NCI-H748 treated with DMSO at 0.1 percent for 48 hours (cell line): ENCODE data around the gene ALG9.
"Not testable (repeated sequence)": the region's sequence is repeated elsewhere in the genome, so short reads cannot be mapped to it uniquely, and the experiment has no call there.

Source experiments
- DNase-seq: peaks from one replicate; lab custom pipeline; 2025; lab: John Stamatoyannopoulos, UW

ALG9 gene, protein sequence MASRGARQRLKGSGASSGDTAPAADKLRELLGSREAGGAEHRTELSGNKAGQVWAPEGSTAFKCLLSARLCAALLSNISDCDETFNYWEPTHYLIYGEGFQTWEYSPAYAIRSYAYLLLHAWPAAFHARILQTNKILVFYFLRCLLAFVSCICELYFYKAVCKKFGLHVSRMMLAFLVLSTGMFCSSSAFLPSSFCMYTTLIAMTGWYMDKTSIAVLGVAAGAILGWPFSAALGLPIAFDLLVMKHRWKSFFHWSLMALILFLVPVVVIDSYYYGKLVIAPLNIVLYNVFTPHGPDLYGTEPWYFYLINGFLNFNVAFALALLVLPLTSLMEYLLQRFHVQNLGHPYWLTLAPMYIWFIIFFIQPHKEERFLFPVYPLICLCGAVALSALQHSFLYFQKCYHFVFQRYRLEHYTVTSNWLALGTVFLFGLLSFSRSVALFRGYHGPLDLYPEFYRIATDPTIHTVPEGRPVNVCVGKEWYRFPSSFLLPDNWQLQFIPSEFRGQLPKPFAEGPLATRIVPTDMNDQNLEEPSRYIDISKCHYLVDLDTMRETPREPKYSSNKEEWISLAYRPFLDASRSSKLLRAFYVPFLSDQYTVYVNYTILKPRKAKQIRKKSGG

DNA sequence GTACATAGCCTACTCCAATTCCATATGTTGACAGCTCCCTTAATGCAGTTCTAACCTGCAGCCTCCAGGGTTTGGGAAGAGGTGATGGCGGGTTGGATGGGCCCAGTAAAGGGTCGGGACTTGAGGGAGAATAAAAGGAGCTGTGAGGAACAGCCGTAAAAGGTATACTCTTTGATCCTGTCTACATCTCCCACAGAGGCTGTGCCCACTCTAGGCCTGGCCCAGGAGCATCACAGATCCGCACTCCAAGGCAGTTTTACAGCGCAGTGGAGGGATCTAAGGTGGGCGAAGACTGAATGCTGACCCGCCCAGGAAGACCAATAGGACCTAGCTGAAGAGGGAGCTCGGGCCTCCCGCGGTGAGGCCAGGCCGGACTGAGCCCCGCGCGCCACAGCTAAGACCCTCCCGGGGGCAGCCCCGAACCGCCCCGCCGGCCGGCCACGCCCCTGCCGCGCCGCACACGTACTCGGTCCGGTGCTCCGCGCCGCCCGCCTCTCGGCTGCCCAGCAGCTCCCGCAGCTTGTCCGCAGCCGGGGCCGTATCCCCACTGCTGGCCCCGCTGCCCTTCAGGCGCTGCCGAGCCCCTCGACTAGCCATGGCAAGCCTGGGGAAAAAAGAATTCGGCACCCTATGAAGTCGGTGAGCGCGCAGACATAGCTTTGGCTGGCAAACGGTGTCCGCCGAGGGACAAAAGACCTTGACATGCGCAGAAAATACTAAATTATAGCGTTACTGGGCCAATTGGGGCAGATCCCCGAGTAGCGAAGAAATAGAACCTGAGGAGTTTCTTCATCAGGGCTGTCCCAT lies at the start of gene ALG9:
TSS of gene ALG9 (minus strand) at position 696 of the 807 bp plus-strand sequence. CDS start at position 597, 99 bp downstream.
- DNase-seq = peak; percentile 29

DNA sequence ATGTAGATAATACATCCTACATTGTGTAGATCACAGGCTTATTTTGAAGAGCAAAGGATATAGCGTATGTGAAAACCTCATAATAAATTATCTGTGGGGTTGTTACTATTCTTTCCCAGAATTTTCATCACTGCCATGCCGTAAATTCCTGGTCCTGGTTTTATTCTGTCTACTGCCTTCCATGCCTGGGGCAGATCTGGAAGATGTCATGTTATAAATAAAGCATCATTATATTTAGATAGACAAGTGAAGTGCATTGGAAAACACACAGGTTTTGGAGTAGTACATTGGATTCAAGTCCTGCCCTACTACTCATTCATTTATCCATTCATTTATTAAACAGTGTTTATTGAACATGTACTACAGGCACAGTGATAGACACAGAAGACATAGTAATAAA lies 49.5 kb upstream of the ALG9 start:
- DNase-seq = no peak

DNA sequence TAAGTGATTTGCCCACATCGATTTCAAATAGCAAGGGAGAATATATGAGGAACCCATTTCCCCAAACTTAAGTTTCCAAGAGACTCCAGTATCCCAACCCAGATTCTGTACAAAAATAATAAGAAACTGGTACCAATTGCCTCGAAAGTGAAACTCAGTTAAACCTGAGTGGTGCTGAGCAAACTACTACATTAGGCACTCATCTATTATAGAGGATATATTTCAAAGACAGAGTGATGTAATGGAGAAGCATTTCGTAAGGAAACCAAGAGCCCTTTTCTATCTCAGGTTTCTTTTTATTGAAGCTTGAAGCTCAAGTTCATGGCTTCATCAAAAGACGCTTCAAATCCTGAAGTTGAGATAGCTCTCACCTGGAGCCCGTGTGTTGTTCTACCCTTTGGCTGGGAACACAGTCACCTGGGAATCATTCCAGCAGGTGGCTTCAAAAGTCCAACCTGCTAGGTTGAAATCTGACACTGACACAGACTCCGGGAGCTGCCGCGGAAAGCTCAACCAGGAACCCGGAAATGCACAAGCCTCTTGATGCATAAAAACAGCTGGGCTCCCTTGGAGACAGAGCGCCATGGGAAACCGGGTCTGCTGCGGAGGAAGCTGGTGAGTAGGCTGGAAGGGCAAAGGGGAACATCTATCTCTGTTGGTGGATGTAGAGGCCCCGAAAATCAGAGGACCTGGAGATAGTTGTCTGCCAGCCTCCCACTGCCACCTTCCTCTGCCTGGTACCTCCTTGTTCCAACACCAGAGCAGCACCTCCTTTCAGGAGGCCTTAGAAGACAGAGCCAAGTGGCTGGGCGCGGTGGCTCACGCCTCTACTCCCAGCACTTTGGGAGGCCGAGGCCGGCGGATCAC lies 47.2 kb upstream of the ALG9 start, which contains the start of gene C11orf52:
TSS of gene C11orf52 (plus strand) at position 524 of the 867 bp plus-strand sequence. CDS start at position 584, 60 bp downstream.
- peak; percentile 86 for DNase-seq

DNA sequence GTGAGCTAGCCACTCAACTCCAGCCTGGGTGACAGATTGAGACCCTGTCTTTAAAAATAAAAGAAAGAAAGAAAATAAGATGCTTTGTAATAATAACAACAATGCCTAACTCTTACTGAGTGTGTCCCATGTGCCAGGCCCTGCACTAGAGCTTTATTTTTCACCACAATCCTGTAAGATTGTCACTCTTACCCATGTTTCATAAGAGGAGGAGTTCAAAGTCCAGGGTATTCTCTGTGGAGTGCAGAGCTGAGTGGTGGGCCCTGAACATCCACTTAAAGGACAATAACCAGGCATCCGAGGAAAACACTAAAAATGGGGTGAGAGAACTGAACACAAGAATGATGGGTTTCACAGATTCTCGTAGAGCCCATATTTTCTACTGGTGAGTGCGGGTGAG lies 46.4 kb upstream of the ALG9 start:
- DNase-seq = no peak

DNA sequence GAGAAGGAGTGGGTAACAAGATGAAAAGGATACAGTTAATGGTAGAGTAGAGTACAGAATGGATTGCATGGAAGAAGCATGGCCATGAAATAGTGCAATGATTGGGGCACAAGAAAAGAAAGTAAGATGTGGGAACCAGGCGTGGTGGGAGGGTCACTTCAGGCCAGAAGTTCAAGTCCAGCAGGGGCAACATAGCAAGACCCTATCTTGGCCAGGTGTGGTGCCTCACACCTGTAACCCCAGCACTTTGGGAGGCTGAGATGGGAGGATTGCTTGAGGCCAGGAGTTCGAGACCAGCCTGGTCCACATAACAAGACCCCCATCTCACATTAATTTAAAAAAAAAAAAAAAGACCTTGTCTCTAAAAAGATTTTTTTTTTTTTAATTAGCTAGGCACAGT lies 45.9 kb upstream of the ALG9 start:
- DNase-seq = no peak

DNA sequence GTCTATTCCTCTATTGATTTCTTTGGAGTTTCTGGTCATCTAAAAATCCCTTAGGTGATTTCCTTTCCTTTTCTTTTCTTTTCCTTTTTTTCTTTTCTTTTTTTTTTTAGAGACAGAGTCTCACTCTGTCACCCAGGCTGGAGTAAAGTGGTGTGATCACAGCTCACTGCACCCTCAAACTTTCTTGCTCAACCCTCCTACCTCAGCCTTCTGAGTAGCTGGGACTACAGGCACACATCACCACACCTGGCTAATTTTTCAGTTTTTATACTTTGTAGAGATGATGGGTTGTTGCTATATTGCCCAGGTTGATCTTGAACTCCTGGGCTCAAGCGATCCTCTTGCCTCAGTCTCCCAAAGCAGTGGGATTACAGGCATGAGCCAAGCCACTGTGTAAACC lies 45.4 kb upstream of the ALG9 start:
- DNase-seq = no peak

DNA sequence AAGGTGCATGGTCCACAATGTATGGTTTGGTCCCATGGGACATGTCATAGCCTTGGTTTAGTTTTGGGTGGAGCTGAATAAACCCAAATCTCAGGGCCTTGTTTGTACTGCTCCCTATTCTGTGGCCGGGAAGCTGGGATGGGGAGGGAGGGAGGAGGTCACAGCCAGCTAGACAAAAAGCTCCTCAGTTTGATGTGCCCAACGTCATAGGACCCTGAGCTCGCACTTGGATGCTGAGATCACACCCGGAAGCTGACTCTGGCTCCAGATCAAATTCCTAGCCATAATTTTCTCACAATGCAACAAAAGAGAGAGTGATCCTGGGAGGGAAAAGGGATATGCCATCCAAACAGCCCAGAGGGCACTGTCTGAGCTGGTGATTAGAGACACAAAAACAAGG lies 42.6 kb upstream of the ALG9 start:
- no peak for DNase-seq

DNA sequence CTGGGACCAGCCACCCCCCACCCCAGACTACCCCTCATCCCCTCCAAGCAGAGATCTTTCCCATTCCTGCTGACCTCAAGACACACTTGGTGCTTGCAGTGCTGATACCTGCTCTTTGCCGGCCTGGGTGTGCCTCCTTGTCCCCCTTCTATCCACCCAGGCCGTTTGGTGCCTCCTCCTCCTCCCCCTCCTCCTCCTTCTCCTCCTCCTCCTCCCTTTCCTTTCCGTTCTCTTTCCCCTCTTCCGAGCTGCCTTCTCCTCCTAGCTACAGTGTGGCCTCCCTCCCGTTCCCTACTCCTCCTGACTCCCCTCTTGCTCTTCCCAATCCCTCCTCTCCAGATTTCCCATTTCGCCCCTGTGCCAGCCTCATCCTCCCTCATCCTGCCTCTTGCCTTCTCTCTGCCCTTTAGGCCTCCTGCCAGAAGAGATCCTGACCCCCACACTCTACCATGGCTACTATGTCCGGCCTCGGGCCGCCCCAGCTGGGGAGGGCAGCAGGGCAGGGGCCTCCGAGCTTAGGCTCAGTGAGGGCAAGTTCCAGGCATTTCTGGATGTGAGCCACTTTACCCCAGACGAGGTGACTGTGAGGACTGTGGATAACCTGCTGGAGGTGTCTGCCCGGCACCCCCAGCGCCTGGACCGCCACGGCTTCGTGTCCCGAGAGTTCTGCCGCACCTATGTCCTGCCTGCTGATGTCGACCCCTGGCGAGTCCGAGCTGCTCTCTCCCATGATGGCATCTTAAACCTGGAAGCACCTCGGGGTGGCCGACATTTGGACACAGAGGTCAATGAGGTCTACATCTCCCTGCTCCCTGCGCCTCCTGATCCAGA lies 41.9 kb upstream of the ALG9 start:
- DNase-seq = no peak

DNA sequence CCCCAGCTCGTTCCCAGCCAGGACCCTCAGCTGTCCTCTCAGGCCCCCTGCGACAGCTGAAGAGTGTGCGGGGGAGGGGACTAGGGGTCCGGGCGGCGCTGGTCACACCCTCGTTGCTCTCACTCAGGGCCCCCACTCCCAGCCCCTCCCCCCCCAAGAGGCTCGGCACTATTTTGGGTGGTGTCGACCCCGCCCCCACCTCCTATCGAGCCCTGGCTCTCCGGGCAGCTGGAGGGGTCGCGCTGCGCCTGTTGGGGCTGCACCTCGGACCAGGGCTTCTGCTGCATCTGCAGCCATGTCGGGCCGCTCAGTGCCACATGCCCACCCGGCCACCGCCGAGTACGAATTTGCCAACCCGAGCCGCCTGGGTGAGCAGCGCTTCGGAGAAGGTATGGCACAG lies 41.2 kb upstream of the ALG9 start, which contains the start of gene HSPB2:
TSS of gene HSPB2 (plus strand) at position 200 of the 400 bp plus-strand sequence. CDS start at position 296, 96 bp downstream.
- DNase-seq = no peak

DNA sequence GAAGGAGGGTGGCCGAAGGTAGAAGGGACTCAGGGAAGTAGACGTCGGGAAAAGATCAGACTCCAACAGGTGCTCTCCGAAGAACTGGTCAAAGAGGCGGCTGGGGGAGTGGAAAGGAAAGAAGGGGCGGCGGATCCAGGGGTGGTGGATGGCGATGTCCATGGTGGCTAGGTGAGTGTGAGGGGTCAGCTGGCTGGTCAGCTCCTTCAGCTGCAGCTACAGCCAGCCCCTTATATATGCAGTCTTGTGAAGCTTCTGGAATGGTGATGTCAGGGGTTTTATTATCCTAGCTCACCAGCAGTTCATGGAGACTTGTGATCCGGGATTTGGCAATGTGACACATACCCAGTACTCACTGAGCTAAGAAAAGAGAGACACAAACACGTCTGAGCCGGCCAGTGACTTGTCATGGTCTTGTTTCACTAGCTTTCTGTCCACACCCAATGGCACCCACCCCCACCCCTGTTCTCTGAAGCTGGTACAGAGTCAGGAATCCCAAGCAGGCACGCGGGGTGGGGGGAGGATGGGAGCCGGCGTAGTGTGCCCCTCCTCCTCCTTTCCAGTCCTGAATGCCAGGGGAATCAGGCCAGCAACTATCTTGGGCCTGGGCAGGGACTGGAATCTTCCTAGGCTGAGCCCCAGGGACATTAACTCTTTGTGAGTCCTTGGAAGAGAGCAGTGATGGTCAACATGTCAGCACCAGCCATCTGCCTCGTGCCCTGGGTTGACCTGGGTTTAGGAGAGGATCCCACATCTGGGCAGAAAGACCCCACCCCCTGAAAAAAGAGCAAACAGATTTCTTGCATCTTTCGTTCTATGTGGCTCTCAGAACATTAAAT lies 40.4 kb upstream of the ALG9 start, which contains the start of gene CRYAB:
TSS of gene CRYAB (minus strand) at position 208 of the 839 bp plus-strand sequence. CDS start at position 162, 46 bp downstream.
- no peak for DNase-seq

DNA sequence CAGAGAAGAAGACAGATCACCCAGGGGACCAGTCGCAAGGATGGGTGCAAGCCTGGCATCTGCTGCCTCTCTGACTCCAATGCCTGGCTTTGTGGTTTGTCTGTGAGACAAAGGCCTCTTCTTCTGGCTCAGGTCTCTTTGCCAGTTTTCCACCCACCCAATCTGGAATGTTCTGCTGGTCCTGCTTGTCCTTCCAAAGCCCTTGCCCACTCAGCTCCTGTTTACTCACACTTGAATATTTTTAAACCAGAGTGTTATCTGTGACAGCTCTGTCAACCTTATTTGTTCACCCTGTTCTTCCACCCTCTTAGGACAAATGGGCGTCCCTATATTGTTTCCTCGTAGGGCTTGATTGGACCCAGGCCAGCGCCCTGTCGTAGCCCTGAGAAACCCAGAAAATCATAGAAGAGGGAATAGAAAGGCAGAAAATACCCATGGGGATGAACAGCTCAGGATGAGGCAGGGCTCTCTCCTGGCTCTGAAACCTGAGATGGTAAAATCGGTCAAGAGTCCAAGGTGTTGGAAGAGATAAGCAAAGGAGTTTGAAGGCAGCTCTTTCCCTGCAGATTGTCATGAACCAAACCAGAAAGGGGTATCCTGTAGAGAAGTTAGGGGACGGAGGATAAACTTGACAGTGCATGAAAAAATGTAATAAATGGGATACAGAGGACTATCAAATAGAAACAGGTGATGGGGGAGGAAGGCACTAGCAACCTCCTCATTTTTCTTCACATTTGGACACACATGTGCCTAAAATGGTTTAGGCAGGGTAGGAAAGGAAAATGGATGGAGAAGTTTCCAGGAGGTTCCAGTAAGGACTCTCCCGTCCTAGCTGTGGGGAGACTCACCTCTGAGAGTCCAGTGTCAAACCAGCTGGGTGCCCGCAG lies 39.5 kb upstream of the ALG9 start:
- no peak for DNase-seq

DNA sequence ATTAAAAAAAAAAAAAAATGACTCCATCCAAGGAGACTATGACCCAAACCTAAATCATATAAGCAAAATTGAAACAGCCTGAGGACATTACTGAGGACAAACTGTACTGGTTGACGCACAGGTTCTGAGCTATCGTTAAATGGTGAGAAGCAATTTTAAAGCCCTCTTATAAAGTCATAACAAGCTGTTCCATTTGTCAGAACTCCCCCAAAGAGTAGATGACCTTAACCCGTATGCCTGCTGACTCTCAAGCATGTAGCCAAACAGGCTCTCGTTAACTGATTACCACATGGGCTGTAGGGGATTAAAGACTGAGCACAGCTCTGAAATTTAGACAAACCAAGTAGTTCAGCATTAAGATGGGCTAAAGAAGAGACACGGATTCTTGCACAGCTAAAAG lies 38.0 kb upstream of the ALG9 start:
- no peak for DNase-seq

DNA sequence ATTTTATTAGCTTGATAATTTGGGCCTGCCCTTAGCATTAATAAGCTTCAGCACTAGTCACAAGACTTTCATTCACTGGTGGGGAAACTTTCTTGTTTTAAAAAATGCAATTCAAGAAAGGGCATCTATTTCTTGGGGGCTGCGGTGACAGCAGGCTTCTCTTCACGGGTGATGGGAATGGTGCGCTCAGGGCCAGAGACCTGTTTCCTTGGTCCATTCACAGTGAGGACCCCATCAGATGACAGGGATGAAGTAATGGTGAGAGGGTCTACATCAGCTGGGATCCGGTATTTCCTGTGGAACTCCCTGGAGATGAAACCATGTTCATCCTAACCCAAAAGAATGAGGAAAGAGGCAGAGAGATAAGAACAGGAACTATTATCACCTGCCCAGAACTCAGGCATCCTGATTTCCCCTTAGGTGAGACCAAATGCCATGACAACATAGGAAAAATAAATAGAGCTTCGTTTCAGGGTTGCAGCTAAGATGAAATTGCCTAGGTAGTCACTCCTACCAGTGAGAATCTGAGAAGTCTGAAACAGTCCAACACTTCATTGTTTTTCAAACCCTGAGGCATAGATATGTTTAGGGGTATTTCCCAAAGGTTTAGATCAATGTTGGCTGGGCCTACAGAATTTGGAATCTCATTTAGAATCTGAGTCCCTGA lies 37.4 kb upstream of the ALG9 start:
- DNase-seq = no peak

DNA sequence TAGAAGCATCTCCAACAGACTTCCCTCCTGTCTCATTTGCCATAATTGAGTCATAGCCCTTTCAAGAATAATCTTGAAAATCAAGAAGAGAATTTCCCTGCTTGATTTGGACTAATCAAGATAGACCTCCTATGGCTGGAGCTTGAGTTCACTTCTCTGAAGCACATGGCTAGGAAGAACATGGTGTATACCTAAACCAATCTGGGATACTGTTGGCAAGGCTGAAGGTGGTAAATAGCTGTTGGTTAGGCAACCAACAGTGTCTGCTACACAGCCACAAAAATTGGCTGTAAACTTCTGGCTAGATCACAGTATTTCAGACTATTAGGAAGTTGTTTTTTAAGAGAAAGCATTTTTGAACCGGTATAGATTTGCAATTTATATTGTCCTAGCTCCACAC lies 35.3 kb upstream of the ALG9 start:
- no peak for DNase-seq

DNA sequence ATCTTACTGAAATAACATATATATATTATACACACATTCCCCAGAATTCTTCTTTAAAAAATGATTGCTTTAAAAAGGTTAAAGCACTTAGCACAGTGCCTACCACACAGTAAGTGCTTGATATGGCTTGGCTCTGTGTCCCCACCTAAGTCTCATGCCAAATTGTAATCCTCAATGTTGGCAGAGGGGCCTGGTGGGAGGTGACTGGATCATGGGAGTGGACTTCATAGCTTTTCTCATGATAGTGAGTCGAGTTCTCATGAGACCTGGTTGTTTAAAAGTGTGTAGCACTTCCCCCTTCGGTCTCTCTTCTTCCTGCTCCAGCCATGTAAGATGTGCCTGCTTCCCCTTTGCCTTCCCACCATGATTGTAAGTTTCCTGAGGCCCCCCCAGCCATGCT lies 34.0 kb upstream of the ALG9 start:
- no peak for DNase-seq

DNA sequence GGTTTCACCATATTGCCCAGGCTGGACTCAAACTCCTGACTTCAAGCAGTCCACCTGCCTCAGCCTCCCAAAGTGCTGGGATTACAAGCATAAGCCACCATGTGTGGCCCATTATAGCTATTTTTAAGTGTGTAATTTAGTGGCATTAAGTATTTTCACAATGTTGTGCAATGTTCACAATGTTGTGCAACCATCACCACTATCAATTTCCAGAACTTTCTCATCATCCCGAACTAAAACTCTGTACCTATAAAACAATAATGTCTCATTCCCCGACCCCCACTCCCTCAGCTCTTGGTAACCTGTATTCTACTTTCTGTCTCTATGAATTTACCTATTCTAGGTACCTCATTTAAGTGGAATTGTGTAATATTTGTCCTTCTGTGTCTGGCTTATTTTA lies 15.5 kb upstream of the ALG9 start:
- DNase-seq = no peak

DNA sequence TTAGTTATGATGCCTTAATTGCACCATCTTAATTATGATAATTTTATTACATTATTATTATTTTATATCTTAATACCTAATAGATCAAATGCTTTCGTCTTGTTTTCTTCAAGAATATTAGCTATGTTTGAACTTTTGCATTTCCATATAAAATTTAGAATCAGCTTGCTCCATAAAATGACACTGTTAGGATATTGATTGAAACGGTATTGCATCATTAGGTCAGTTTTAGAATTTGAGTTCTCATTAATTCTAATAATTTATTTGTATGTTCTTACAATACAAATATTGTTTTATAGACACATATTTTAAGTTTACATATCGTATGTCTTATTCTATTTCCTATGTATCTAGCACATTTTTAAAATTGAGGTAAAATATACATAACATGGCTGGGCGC lies 14.7 kb upstream of the ALG9 start:
- DNase-seq = no peak

DNA sequence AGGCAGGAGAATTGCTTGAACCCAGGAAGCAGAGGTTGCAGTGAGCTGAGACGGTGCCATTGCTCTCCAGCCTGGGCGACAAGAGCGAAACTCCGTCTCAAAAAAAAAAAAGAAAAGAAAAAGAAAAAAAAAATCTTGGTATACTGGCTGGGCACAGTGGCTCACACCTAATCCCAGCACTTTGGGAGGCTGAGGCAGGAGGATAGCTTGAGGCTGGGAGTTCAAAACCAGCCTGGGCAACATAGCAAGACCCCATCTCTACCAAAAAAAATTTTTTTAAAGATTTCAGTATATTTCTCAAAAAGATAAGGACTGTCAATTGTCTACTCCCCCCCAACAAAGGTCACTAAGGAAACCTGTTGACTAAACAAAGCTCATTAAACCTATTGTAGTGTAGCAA lies 13.7 kb upstream of the ALG9 start:
- not testable (repeated sequence) for DNase-seq
